ENCODE measurements around the gene FSD1. TPM values are rescaled to one million over a fixed set of nuclear protein-coding genes. Genes with fewer than 3 reads are reported as not detected.
A peak's percentile ranks its signal among the peaks of the same experiment; 100 is the strongest.
"Not testable (repeated sequence)": the region's sequence is repeated elsewhere in the genome, so short reads cannot be mapped to it uniquely, and the experiment has no call there.

FSD1 gene
- total RNA-seq, 2 donors from 2014 or later, result not detected

- Histone ChIP-seq H3K27ac (peak overlapping the region; percentile 35 to 75 (median 61)), H3K36me3 (replicated peaks in 1 of 2; ENCODE audit: insufficient read depth in 1 of 2, low read depth in 2 of 2) (peaks cover 0 to 20% of the 10 kb centered on the region in 2 donors)
- DNase-seq, result peak; percentile 63 to 87 (median 72)
Measured at GRCh38 chr19:4267901-4268815, 36.2 kb upstream of the FSD1 start.

GRCh38 chr19:4268816-4269430 is 35.5 kb upstream of the FSD1 start:
- Histone ChIP-seq H3K36me3 (replicated peaks in 1 of 2; ENCODE audit: insufficient read depth in 1 of 2, low read depth in 2 of 2) (peaks cover 0 to 20% of the 10 kb centered on the region in 2 donors), H3K9me3 (no peaks in the 10 kb centered on the region), H3K27me3 (no peaks in the 10 kb centered on the region), H3K4me1 (peaks cover 17% of the 10 kb centered on the region), H3K27ac (peak overlapping the region in 2 of 4 donors; percentile 59 to 75), H3K4me3 (no peak overlapping the region)
- TF ChIP-seq POLR2A (IDR thresholded peaks at IDR 0.05) (no peak), CTCF (IDR thresholded peaks at IDR 0.05) (no peak)
- DNase-seq (no peak), ATAC-seq (no peak)
- intact Hi-C loops (cut with DNase I), result loop anchor here (5.0 kb wide), 1 partner anchor 83 kb away; no protein-coding TSS in a partner anchor
- WGBS, 2 donors, result 86 to 92% methylated on average over 9 to 10 of the region's 13 CpGs

More at GRCh38 chr19:4267901-4268815, 36.2 kb upstream of the FSD1 start:
- Histone ChIP-seq H3K4me1 (peaks cover 17% of the 10 kb centered on the region), H3K27me3 (no peaks in the 10 kb centered on the region), H3K4me3 (no peak overlapping the region), H3K9me3 (no peaks in the 10 kb centered on the region)
- peak; percentile 87 for ATAC-seq
- TF ChIP-seq POLR2A (IDR thresholded peaks at IDR 0.05) (no peak), CTCF (IDR thresholded peaks at IDR 0.05) (no peak)
- WGBS, 2 donors, result 61 to 64% methylated on average over 18 to 29 of the region's 30 CpGs
- intact Hi-C loops (cut with DNase I), result loop anchor here (5.0 kb wide), 1 partner anchor 84 kb away; no protein-coding TSS in a partner anchor

GRCh38 chr19:4272894-4273293 is 31.5 kb upstream of the FSD1 start:
- Histone ChIP-seq H3K4me3 (no peak overlapping the region), H3K27me3 (no peaks in the 10 kb centered on the region), H3K36me3 (replicated peaks in 1 of 2; ENCODE audit: insufficient read depth in 1 of 2, low read depth in 2 of 2) (peaks cover 0 to 9% of the 10 kb centered on the region in 2 donors), H3K4me1 (peaks cover 11% of the 10 kb centered on the region), H3K27ac (no peak overlapping the region), H3K9me3 (no peaks in the 10 kb centered on the region)
- ATAC-seq (no peak), DNase-seq (no peak)
- intact Hi-C loops (cut with DNase I), result no loop called here
- 72 to 75% methylated on average over 9 to 10 of the region's 10 CpGs for WGBS, 2 donors
- TF ChIP-seq POLR2A (IDR thresholded peaks at IDR 0.05) (no peak), CTCF (IDR thresholded peaks at IDR 0.05) (no peak)

- H3K27ac ChIP-seq; H3K36me3 ChIP-seq (replicated peaks in 1 of 2; ENCODE audit: insufficient read depth in 1 of 2, low read depth in 2 of 2); intact Hi-C loops (cut with DNase I); H3K4me3 ChIP-seq; H3K27me3 ChIP-seq; H3K9me3 ChIP-seq; DNase-seq; H3K4me1 ChIP-seq; ATAC-seq: not testable (repeated sequence)
- 65 to 69% methylated on average over 4 to 6 of the region's 6 CpGs for WGBS, 2 donors
Measured at GRCh38 chr19:4274321-4274686, 30.1 kb upstream of the FSD1 start.

- intact Hi-C loops (cut with DNase I), result no loop called here
- DNase-seq, result no peak
- Histone ChIP-seq H3K4me3 (no peak overlapping the region), H3K36me3 (replicated peaks in 1 of 2; ENCODE audit: insufficient read depth in 1 of 2, low read depth in 2 of 2) (no peaks in the 10 kb centered on the region), H3K9me3 (no peaks in the 10 kb centered on the region), H3K27me3 (peaks cover 0 to 12% of the 10 kb centered on the region in 2 donors), H3K27ac (no peak overlapping the region), H3K4me1 (peaks cover 12% of the 10 kb centered on the region)
- no peak for TF ChIP-seq CTCF (IDR thresholded peaks at IDR 0.05)
- TF ChIP-seq POLR2A (IDR thresholded peaks at IDR 0.05), result no peak
- 28 to 40% methylated on average over 12 to 16 of the region's 16 CpGs for WGBS, 2 donors
- no peak for ATAC-seq
Measured at GRCh38 chr19:4277191-4277696, 27.2 kb upstream of the FSD1 start.
